ENCODE measurements around the gene BIVM.

The BIVM gene

DNA sequence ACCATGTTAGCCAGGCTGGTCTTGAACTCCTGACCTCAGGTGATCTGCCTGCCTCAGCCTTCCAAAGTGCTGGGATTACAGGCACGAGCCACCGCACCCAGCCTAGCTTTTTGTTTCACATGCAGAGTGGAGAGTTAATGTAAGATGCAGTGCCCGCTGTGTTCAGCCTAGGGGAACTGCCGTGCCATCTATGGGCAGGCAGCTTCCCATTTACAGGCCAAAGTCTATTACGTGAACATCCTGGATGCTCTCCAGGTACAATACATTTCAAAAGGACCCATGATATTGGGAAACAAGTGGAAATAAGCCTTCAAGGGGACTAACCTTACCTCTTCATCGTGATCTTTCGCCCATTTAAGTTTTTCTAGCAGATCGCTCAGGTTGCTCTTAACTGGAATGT is 10.2 kb upstream of the BIVM start:
- DNase-seq: no peak

DNA sequence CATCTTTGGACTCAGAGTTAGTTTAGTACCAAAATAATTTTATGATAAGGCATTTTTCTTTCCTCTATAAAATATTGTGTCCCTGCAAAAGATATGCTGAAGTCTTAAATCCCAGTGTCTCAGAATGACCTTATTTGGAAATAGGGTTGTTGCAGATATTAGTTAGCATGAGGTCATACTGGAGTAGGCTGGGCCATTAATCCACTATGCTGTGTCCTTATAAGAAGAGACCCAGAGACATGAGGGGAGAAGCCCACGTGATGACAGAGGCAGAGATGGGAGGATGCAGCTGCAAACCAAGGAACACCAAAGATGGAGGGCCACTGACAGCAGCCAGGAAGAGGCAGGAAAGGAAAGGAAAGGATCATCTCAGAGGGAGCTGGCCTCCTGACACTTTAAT is 6.5 kb upstream of the BIVM start:
- no peak for DNase-seq

DNA sequence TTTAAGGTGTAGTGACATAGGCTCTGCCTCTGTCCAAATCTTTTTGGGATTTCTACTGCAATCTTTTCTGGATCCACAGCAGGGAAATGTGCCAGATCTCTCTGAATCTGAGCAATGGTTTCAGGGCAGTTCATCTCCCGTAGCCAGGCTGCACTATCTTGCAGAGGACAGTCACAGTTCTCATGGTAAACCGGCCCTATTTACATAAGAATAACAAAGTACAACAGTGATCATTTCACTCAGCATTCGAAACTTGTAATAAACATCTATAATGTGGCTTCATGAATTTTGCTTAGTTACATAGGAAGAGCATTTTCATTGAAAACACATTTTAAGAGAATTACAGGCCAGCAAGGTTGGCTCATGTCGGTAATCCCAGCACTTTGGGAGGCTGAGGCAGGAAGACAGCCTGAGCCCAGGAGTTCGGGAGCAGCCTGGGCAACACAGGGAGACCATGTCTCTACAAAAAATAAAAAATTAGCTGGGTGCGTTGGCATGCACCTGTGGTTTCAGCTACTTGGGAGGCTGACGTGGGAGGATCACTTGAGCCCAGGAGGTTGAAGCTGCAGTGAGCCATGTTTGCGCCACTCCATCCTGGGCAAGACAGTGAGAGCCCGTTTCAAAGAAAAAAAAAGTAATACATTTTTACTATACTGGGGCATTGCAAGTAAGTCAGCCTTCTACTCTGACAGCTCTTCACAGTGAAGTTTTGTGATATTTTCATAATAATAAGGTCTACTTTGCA is 5.1 kb upstream of the BIVM start:
- no peak for DNase-seq

DNA sequence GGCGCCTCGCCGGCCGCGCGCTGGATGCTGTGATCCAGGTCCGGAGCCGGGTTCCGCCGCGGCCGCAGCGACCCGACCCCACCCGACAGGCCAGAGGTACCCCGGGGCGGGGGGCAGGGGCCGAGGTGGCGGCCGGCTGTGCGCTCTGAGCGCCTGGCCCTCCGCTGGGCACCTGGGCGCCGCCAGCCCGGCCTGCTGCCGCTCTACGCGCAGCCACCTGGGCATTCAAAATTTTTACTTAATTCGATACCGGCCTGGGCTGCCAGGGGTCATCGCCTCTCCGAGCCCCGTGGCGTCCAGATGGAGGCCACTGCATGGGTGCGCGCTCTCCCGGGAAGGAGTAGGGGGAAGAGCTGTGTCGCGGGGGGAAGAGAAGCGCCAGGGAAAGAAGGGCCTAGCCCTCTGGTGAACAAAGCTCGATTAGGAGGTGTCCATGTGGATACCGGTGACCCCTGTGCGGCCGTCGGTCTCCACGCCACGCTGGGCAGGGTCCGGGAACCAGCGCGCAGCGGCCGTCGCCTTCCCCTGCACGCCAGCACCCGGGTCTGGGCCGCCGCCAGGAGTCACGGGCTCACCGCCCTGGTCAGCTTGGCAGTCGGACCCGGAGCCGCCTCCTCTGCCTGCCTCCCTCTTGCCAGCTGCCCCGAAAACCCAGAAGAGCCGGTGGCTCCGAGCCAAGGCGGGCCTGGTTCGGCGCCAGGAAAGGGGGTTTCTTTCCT is 666 bp downstream of the BIVM start:
- DNase-seq: no peak

DNA sequence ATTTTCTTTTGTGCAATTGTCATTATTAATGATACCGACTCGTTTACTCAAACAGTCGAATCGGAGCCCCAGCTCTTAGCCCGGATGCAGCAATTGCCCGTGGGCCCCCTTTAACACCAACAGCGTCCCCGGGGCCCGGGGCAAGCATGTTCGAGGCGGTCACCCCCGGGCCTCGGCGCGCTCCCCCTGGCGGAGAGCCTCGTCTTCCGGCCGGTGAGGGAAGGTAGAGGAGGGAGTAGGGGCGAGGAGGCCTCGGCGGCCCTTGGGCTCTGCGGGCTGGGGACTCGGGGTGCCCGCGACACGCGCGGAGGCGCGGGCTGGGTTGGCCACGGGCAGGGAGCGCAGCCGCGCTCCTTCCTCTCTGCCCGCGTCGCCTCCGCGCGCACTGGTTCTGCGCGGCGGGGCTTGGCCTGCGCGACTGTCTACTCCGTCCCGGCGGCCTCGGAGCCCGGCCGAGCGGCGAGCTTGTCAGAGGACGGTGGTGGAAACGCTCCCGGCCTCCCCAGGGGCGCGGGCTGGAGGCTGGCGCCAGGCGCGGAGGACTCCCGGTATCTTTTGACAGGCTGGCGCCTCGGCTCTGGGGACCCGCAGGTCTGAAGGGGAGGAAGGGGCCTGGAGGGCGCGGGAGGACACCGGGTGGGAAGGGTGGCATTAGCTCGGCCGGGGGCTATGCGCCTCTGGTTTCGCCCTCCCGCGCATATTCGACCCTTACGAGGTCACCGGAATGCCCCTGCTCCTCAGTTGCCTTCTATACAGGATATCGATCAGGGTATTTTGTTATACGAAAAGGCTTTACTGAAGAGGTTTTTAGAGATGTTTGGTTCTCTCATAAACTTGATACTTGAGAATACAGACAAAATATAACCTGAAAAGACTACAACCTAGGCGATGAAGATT is 1.5 kb downstream of the BIVM start:
- peak; percentile 86 for DNase-seq

DNA sequence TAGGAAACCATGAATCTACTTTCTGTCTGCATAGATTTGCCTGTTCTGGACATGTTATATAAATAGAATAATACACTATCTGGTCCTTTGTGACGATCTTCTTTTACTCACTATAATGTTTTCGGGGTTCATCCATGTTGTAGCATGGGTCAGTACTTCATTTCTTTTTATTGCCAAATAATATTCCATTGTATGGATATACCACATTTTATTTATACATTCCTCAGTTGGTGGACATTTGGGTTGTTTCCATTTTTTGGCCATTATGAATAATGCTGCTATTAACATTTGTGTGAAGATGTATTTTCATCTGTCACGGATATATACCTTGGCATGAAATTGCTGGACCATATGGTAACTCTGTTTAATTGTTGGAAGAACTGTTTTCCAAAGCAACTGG is 6.8 kb downstream of the BIVM start:
- no peak for DNase-seq

DNA sequence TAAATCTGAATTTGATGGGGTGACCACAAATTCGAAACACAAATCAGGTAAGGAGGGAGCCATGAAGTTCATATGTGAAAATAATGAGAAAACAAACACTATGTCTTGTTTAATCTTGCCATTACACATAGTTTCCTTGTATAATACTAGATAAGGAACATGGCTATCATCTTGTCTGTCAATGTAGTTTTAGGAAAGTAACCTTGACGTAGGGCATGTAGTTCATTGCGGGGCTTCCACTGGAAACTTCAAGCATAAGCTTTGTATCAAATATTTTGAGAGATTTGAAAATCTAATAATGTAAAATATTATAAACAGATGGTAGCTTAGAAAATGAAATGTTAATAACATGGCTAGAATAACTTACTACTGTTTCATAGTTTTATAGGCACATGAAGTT is 8.8 kb downstream of the BIVM start:
- DNase-seq: no peak

DNA sequence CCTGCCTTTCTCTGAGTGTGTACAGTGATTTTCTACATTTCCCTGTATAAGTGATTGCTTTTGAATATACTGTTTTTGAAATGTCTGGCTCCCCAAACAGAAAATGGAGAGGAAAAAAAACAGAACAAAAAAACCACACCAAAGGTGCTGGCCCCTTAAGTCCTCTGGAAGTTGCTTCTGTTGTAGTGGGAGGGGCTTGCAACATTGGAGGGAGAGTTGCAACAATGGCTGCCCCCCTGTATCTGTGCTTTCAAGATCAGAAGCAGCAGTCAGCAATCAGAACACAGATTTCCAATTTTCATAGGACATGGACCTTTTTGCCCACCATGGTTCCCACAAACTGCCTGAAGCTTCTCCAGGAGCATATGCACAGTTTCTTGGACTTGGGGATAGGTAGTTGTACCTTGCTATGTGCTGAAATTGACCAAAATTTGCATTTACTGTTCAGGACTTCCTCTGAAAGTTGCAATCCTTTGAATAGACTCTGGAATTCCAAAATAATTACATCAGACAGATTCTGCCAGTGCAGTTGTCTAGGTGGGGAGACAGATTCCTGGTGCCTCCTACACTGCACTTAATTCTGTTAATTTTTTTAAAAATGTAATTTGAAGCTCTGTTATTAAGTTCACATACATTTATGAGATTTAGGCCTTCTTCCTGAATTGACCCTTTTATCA is 13.8 kb downstream of the BIVM start:
- DNase-seq: no peak

DNA sequence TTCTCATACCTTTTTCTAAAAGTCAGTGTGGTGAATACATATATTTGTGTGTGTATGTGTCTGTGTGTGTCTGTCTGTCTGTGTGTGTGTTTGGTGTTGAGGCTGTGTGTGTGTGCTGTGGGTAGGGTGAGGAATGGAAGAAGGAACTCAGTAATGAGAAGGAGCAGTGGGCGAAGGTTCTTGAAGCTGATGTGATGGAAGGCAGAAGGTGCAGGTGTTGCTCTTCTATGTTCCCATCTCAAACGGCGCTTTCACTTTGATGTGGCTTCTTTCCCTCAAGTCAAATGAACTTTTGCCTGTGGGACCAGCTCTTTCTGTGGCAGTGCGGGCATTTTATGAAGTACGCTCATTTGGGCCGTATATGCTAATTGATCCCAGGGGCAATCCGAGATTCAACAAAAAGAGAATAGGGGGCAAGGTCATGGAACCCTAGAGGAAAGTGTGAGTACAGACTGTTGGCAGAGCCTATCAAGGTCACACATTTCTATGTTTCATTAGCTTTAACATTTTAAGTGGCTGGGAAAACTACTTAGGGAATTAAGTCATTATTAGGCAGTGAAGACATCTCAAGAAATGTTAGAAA is 15.2 kb downstream of the BIVM start:
- no peak for DNase-seq

DNA sequence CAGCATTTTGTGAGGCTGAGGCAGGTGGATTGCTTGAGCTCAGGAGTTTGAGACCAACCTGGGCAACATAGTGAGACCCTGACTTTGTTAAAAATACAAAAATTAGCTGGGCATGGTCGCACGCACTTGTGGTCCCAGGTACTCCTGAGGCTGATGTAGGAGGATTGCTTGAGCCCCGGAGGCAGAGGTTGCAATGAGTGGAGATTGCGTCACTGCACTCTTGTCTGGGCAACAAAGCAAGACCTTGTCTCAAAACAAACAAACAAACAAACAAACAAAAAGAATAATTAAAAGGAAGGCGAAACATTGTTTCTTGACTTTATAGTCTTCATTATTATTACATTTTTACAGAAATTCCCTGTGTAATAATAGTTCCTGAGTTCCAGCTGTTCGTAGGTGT is 15.9 kb downstream of the BIVM start:
- DNase-seq: no peak

DNA sequence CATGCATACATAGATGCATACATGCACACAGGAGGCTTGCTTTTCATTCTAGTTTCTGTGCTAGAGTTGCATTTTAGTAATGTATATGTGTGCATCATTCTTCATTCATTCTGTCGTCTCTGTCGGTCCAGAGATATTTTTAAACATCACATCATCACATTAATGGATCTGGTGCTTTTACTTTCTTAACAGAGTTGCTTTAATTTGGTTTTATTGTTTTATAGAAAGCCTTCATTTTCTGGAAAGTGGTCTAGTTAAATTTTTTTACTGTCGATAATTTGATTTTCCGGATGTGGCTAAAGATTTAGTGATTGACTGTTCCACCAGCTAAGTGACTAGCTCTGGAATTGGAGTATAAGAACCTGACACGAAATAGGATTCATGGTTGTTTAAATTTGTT is 16.9 kb downstream of the BIVM start:
- no peak for DNase-seq

DNA sequence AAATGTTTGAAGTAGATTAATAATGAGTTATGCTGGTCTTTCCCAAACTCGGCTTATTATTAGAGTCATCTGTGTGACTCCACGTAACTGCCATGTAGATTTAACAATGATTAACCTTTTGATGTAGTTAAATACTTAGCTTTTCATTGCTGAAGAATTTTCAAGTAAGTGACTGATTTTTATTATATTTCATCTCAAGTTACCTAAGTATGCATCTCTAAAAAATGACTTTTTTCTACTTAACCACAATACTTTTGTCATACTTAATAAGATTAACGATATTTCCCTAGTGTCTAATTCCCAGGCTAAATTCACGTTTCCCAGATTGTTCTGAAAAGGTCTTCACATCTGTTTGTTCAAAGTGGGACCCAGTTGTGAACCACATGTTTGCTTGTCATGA is 17.8 kb downstream of the BIVM start:
- no peak for DNase-seq

DNA sequence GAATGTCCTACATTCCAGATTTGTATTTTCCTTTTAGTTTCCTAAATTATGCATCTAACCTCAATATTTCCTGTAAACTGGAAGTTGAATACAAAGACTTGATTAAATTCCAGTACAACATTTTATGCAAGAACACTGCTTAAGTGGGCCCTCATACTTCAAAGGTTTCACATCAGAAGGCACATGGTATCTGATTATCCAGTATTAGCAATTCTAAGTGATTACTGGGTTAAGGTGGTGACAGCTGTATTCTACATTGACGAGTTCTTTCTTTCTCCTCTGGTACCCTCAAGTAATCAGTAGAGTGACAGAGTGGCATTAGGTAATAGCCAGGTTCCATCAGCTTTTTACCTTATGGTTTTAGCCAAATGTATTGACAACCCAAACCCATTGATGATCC is 18.3 kb downstream of the BIVM start:
- no peak for DNase-seq

DNA sequence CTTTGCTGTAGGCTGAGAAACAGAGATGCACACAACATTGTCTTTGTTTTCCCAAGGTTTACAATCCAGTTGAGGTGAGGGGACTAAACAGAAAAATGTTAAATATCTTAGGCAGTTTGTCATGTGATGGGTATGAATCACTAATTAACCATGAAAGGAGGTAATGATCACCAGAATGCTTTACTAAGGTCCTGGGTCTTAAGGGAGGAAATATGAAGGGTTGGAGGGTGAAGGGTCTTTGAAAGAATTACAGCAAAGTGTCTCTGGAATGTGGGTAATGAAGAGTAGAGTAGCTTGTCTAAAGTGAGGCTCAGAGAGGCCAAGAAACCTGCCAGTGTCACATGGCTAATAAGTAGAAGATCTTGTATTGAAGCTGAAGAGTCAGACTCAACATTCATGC is 19.0 kb downstream of the BIVM start:
- DNase-seq: no peak

DNA sequence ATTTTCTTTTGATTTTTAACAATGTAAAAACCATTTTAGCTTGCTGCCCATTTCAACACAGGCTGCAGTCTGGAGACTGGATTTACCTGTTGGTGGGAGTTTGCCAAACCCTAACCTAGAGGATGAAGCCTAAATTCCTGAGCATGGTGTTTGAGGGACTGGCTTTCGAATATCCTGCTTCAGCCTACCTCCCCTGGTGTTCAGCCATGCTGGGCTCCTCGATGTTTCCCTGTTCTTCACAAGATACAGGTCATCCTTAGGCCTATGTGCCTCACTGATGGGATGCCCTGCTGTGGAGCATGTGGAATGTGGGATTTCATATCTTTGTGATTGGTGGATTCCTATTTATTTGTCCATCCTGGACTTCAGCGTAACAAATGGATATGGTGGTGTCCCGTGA is 26.5 kb downstream of the BIVM start:
- no peak for DNase-seq

DNA sequence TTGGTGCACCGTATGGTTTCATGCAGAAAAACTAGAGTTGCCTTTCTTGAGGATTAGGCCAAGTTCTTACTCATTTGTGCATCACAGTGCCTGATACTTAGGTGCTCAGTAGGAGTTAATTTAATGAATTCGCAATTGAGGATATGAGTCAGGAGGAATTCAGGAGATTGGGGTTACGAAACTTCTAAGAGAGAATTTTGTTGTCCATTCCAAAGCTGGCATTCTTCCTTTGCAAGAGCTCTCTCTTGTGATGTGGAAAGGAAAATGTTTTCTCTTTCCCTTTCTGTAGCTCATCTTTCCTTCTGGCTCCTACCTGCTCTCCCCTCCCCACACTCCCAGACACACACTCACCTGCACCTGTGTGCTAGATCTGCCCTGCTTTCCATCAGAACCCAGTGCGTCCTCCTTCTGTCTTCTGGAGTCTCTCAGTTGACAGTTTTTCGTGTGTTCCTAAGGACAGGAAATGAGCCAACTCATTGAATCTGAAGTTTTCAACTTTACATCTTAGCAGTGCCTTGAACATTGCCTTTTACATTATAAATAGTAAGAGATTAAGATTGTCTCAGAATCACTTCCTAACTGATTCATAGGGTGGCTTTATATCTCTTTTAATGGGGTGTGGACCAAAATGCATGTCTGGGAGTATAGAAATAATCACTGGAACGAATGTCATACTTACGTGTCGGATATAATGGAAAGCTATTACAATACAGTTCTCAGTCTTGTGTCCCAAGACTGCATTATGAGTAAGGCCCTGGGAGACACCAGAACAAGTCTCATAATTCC is 27.2 kb downstream of the BIVM start:
- no peak for DNase-seq

DNA sequence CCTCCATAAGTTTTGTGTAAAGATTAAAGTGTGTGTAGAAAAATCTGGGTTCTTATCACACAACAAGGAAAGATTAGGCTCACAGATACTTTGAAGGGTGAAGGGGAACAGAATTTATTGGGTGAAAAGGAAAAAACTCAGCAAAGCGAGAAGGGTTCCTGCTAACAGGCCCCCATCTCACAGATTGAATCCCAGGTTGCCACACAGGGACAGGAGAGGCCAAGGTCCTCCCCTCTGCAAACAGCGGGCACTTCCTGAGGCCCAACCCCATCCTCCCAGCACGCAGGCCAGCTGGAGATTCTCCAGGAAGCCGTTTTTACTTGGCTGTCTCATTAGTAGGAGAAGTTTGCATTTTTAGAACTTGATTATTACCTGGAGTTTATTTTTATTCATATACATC is 31.7 kb downstream of the BIVM start:
- no peak for DNase-seq

DNA sequence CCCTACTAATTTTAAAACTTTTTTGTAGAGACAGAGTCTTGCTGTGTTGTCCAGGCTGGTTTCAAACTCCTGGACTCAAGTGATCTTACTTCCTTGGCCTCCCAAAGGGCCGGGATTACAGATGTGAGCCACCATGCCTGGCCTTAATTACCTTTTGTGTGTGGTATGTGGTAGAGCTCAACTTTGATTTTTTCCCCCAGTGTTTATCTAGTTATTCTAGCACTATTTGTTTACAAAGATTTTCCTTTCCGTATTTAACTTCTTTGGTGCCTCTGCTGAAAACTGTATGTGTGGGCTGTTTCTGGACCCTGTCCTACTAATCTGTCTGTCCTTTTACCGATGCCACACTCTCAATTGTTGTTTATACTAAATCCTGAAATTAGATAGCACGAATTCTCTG is 37.6 kb downstream of the BIVM start:
- DNase-seq: no peak

DNA sequence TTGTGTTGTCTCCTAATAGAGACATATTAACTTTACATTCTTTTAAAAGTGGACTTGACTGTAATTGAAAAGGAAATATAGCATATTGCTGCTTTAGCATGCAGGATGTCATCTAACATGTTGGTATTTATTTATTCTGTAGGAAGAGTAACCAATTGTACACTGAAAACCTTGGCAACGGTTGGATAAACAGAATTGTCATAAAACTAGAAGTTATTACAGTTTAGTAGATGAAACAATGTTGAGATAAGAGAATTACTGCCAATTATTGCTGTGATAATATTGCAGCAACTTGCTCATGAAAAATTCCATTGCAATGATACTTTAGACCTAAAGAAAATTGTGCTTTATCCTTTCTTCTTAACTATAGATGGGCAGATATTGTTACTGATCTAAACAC is 39.4 kb downstream of the BIVM start:
- DNase-seq: no peak

DNA sequence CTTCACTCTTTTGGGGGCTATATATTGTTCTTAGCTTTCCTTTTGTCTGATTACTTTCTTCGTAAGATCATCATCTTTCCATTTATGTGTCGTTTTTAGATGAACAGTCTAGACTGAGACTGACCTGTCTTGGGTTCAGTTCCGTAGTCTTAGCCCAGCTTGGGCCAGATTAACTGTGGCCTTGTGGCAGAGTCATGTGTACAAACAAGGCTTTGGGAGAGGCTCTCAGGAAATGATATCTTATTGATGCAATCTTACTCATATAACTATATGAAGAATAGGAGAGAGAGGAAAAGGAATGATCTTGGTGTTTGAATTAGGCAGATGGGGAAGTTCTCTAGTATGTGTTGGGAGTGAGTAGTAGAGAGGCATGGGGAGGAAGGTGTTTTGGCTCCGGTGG is 40.1 kb downstream of the BIVM start:
- DNase-seq: no peak

DNA sequence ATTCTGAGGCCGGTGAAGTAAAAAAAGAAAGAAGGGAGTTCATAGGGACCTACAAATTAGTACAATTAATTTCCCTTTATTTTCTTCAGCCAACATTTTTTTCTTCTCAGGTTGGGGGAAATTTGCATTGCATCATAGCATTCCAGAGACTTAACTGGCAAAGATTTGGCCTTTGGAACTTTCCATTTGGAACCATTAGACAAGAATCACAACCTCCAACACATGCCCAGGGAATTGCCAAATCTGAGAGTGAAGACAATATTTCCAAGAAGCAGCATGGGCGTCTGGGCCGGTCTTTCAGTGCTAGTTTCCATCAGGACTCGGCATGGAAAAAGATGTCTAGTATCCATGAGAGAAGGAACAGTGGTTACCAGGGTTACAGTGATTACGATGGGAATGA is 40.5 kb downstream of the BIVM start:
- no peak for DNase-seq

DNA sequence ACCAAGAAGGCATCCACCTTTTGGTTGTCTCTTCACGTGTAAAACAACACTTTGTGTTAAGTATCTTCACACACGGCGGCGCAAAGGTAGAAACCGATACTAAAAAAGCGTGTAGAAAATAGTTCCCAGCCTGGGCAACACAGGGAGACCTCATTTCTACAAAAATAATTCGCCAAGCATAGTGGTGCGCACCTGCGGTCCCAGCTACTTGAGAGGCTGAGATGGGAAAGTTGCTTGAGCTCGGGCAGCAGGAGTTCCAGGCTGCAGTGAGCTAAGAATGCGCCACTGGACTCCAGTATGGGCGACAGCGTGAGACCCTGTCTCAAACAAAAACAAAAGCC is 46.3 kb downstream of the BIVM start:
- DNase-seq: no peak

Measured in CD4-positive, alpha-beta T cell treated with Interleukin-12 subunit alpha and Interleukin-12 subunit beta, for 1 hour (primary cell).